NCI-H128 (cell line): ENCODE data around the gene MRPS14.

Experiments used
- DNase-seq: peaks from one replicate; lab custom pipeline; 2025; ENCODE audit not compliant: unreplicated experiment; lab: John Stamatoyannopoulos, UW

Gene MRPS14

GRCh38 chr1:174988986-174989385 lies 34.2 kb downstream of the MRPS14 start:
- DNase-seq = no peak

GRCh38 chr1:174988539-174988938 lies 34.7 kb downstream of the MRPS14 start:
- DNase-seq = no peak

GRCh38 chr1:174984952-174985351 lies 38.3 kb downstream of the MRPS14 start:
- DNase-seq = no peak

GRCh38 chr1:174982971-174983689 lies 40.1 kb downstream of the MRPS14 start:
- DNase-seq = no peak

GRCh38 chr1:174976436-174977108 lies 46.7 kb downstream of the MRPS14 start:
- no peak for DNase-seq

GRCh38 chr1:174975764-174976163 lies 47.5 kb downstream of the MRPS14 start:
- no peak for DNase-seq

GRCh38 chr1:174974711-174975119 lies 48.5 kb downstream of the MRPS14 start:
- no peak for DNase-seq

GRCh38 chr1:174971902-174972301 lies 51.3 kb downstream of the MRPS14 start:
- DNase-seq = no peak

- DNase-seq = no peak
These were observed 51.8 kb downstream of the MRPS14 start for GRCh38 chr1:174971466-174971865.

- no peak for DNase-seq
These were observed 53.2 kb downstream of the MRPS14 start for GRCh38 chr1:174969977-174970376.

GRCh38 chr1:174968750-174969244 lies 54.4 kb downstream of the MRPS14 start:
- DNase-seq = no peak

- no peak for DNase-seq
These were observed 55.1 kb downstream of the MRPS14 start for GRCh38 chr1:174967845-174968705.

GRCh38 chr1:174966008-174966572 lies 57.1 kb downstream of the MRPS14 start:
- DNase-seq = no peak

GRCh38 chr1:174965362-174966007 lies 57.7 kb downstream of the MRPS14 start:
- DNase-seq = no peak

- no peak for DNase-seq
These were observed 58.3 kb downstream of the MRPS14 start for GRCh38 chr1:174964972-174965361.

GRCh38 chr1:174964261-174964971 lies 58.8 kb downstream of the MRPS14 start:
- peak; percentile 5 for DNase-seq

- no peak for DNase-seq
These were observed 59.6 kb downstream of the MRPS14 start for GRCh38 chr1:174963529-174964125.
